GM18498 (cell line): ENCODE results near the gene SELENOS.
A peak's percentile ranks its signal among the peaks of the same experiment; 100 is the strongest.

Experiments
- ATAC-seq: cut with Tn5 transposase; IDR thresholded peaks from one replicate; pipeline ENCODE4 v1.9.1; 2021; ENCODE audit warnings: mild to moderate bottlenecking, moderate library complexity; ENCODE audit not compliant: unreplicated experiment

The SELENOS gene

GRCh38 chr15:101251830-101252820 lies 25.2 kb downstream of the SELENOS start, which contains the start of gene CHSY1:
TSS of gene CHSY1 (minus strand) at chr15:101252048. CDS start at chr15:101251456, 592 bp downstream.
- peak; percentile 78 for ATAC-seq

- peak; percentile 35 for ATAC-seq
These were observed 26.1 kb downstream of the SELENOS start for GRCh38 chr15:101250873-101251829.

- ATAC-seq: no peak
These were observed 26.9 kb downstream of the SELENOS start for GRCh38 chr15:101250341-101250831.

GRCh38 chr15:101248274-101248673 lies 29.0 kb downstream of the SELENOS start:
- ATAC-seq: no peak

- ATAC-seq: no peak
These were observed 30.2 kb downstream of the SELENOS start for GRCh38 chr15:101246824-101247745.

GRCh38 chr15:101246391-101246790 lies 30.9 kb downstream of the SELENOS start:
- no peak for ATAC-seq

- no peak for ATAC-seq
These were observed 32.2 kb downstream of the SELENOS start for GRCh38 chr15:101244889-101245668.

- no peak for ATAC-seq
These were observed 33.1 kb downstream of the SELENOS start for GRCh38 chr15:101244036-101244781.

GRCh38 chr15:101243420-101243819 lies 33.9 kb downstream of the SELENOS start:
- ATAC-seq: no peak

GRCh38 chr15:101242999-101243336 lies 34.3 kb downstream of the SELENOS start:
- no peak for ATAC-seq

- ATAC-seq: peak; percentile 71
These were observed 34.9 kb downstream of the SELENOS start for GRCh38 chr15:101242160-101242998.

GRCh38 chr15:101240358-101240757 lies 36.9 kb downstream of the SELENOS start:
- no peak for ATAC-seq

GRCh38 chr15:101239724-101240136 lies 37.6 kb downstream of the SELENOS start:
- no peak for ATAC-seq

- no peak for ATAC-seq
These were observed 40.0 kb downstream of the SELENOS start for GRCh38 chr15:101237251-101237650.

GRCh38 chr15:101233651-101234280 lies 43.5 kb downstream of the SELENOS start:
- ATAC-seq: no peak

- no peak for ATAC-seq
These were observed 44.6 kb downstream of the SELENOS start for GRCh38 chr15:101232677-101233076.

- no peak for ATAC-seq
These were observed 49.0 kb downstream of the SELENOS start for GRCh38 chr15:101228313-101228712.
